Stomach (tissue), 9 donors: ENCODE measurements around the gene RPL12. TPM values are rescaled to one million over a fixed set of nuclear protein-coding genes. Genes with fewer than 3 reads are reported as not detected.
"Not testable (repeated sequence)": the region's sequence is repeated elsewhere in the genome, so short reads cannot be mapped to it uniquely, and the experiment has no call there.

Source experiments
- DNase-seq, 2 donors: peaks; one replicate each; pipeline versions ENCODE4 v3.0.0 to v3.0.0-alpha.2; 2013 to 2019
- H3K27ac ChIP-seq, 5 donors: fragments of 200-600 bp in 4 of 5; sonication (generic) in 4 of 5; one replicate each; pipeline ENCODE4 v1.5.1; 2013 to 2019; ENCODE audit warnings: mild to moderate bottlenecking in 1 of 5, moderate library complexity in 1 of 5
- H3K27me3 ChIP-seq, 3 donors: fragments of 200-600 bp; sonication (generic); one replicate each; pipeline ENCODE4 v1.5.1; 2017 to 2019; ENCODE audit warnings: mixed run types in 1 of 3
- H3K36me3 ChIP-seq, 4 donors: fragments of 200-600 bp; sonication (generic); 1 replicate in 3 of 4; 2 replicates in 1 of 4; pipeline ENCODE4 v1.5.1; 2016 to 2019
- H3K4me1 ChIP-seq, 4 donors: fragments of 200-600 bp; sonication (generic); one replicate each; pipeline ENCODE4 v1.5.1; 2016 to 2019
- H3K4me3 ChIP-seq, 4 donors: fragments of 200-600 bp; sonication (generic) in 3 of 4; one replicate each; pipeline ENCODE4 v1.5.1; 2016 to 2019; ENCODE audit warnings: mild to moderate bottlenecking in 1 of 4
- H3K9me3 ChIP-seq, 4 donors: fragments of 200-600 bp; sonication (generic); one replicate each; pipeline ENCODE4 v1.5.1; 2016 to 2019
- EP300 ChIP-seq: sonication (generic); formaldehyde crosslinking; IDR thresholded peaks from one replicate; pipeline ENCODE4 v1.6.1; 2017; ENCODE audit warnings: antibody characterized with exemption
- POLR2A ChIP-seq, 4 donors: fragments of 450-650 bp; IDR thresholded peaks; one replicate each; pipeline ENCODE4 v1.6.1; 2016; ENCODE audit warnings: antibody characterized with exemption in 4 of 4, control low read depth in 2 of 4, mild to moderate bottlenecking in 1 of 4, moderate library complexity in 1 of 4
- POLR2AphosphoS5 ChIP-seq, 3 donors: sonication (generic); formaldehyde crosslinking; IDR thresholded peaks; one replicate each; pipeline ENCODE4 v1.6.1; 2016; ENCODE audit warnings: antibody characterized with exemption in 3 of 3
- WGBS, 5 donors: extraction: QIAGEN DNeasy Blood & Tissue Kit in 3 of 5; methylation state at CpG; one replicate each; pipeline versions ENCODE4 v1.1.5 to v1.1.7; 2013 to 2018; 5-methylcytosine and 5-hydroxymethylcytosine counted together
- intact Hi-C: fragments of 100-400 bp; cut with DNase I; formaldehyde crosslinking; loops from one replicate; pipeline ENCODE4 v1.15.1; 2023; ENCODE audit warnings: low total_unique reads
- polyA plus RNA-seq, 3 donors: library from polyadenylated mRNA; stranded (reverse); fragments of 200-250 nt; gene quantifications; one replicate each; pipeline ENCODE4 v1.2.3, GENCODE V29; 2013
- total RNA-seq, 5 donors: library from RNA; depleted of rRNA; stranded (reverse); fragments of >200 nt; gene quantifications; one replicate each; pipeline versions ENCODE4 v1.1.0 to v1.2.3, GENCODE V29; 2014 to 2016
- TF ChIP-seq, protein P1 (sequence below), 7 experiments: fragments of 450-650 bp in 4 of 7; fragments of 200-600 bp in 3 of 7; sonication (generic) in 3 of 7; IDR thresholded peaks; one replicate each; pipeline ENCODE4 v1.5.1; 2016 to 2019; ENCODE audit warnings: antibody characterized with exemption in 7 of 7, control low read depth in 2 of 7, mild to moderate bottlenecking in 1 of 7
- donor health status: healthy with polysubstance abuse.
- donor health status: Bipolar disorder and iron deficiency.
- donor health status: healthy.

RPL12 gene
- total and polyA plus RNA-seq, 8 donors = 187 to 4,806 (median 1,566) TPM

DNA sequence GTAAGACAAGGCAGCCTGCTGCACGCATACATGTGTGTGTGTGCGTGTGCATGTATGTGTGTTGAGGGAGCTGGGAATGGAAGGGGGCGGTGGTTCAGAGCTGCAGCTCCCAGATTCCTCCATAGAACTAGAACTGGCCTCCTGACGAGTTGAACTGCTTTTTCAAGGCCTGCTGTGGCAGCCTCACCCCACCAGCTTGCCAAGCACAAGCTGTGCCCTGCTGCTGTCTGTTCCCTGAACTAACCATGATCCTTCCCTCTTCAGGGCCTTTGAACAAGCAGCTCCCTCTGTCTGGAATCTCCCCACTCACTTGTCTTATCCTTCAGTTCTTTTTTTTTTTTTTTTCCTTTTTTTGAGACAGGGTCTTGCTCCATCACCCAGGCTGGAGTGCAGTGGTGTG is 22.7 kb upstream of the RPL12 start:
- Histone ChIP-seq H3K4me3 (no peak overlapping the region), H3K27me3 (no peaks in the 10 kb centered on the region), H3K27ac (no peak overlapping the region), H3K36me3 (peaks cover 23 to 97% (median 79%) of the 10 kb centered on the region in 4 donors), H3K9me3 (no peaks in the 10 kb centered on the region), H3K4me1 (no peaks in the 10 kb centered on the region)
- DNase-seq = no peak
- 60 to 89% (median 86%) methylated on average over 1 to 4 of the region's 4 CpGs for WGBS, 5 donors
- no peak for TF ChIP-seq EP300
- no peak for TF ChIP-seq POLR2A (IDR thresholded peaks at IDR 0.05)
- TF ChIP-seq, protein P1, sequence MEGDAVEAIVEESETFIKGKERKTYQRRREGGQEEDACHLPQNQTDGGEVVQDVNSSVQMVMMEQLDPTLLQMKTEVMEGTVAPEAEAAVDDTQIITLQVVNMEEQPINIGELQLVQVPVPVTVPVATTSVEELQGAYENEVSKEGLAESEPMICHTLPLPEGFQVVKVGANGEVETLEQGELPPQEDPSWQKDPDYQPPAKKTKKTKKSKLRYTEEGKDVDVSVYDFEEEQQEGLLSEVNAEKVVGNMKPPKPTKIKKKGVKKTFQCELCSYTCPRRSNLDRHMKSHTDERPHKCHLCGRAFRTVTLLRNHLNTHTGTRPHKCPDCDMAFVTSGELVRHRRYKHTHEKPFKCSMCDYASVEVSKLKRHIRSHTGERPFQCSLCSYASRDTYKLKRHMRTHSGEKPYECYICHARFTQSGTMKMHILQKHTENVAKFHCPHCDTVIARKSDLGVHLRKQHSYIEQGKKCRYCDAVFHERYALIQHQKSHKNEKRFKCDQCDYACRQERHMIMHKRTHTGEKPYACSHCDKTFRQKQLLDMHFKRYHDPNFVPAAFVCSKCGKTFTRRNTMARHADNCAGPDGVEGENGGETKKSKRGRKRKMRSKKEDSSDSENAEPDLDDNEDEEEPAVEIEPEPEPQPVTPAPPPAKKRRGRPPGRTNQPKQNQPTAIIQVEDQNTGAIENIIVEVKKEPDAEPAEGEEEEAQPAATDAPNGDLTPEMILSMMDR (IDR thresholded peaks at IDR 0.05) = no peak
- no peak for TF ChIP-seq POLR2AphosphoS5 (IDR thresholded peaks at IDR 0.05)
- intact Hi-C loops = no loop called here

DNA sequence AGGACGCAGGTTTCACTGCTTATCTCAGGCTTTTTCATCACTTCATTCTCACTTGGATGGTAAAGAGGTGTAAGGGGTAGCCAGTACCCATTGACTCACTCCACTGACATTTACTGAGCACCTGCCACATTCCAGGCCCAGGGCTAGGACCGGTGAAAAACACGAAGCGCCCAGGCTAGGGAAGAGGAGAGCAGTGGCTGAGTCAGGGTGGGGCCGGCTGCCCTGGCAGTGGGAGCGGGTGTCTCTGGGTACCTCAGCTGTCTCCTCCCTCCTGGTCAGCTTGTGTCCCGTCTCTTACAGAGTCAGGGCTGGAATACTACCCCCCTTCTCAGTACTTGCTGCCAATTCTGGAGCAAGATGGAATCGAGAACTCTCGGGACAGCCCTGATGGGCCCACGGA is 22.3 kb upstream of the RPL12 start:
- WGBS, 5 donors = 84 to 94% (median 93%) methylated on average over 5 to 10 of the region's 10 CpGs
- TF ChIP-seq POLR2A (IDR thresholded peaks at IDR 0.05) (no peak), EP300 (no peak), POLR2AphosphoS5 (IDR thresholded peaks at IDR 0.05) (no peak)
- TF ChIP-seq, protein P1 (IDR thresholded peaks at IDR 0.05) = no peak
- intact Hi-C loops = no loop called here

DNA sequence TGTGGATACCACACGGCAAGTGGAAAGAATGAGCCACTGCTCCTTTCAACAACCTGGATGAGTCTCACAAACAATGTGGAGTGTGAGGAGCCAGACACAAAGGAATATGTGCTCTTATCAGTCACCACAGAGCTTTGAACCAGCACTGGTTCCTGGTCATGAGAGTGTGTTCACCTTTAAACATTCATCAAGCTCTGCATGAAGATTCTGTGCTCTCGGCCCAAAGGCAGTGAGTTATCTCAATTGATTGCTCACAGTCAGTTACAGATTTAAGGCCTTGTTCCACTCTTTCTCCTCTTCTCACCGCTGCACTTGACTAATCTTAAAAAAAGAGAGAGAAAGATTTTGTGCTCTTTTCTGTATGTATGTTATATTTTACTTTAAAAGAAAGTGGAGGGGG is 19.5 kb upstream of the RPL12 start:
- Histone ChIP-seq H3K4me1 (peaks cover 0 to 6% (median 3%) of the 10 kb centered on the region in 4 donors), H3K27ac (no peak overlapping the region), H3K27me3 (no peaks in the 10 kb centered on the region), H3K36me3 (peaks cover 19 to 92% (median 76%) of the 10 kb centered on the region in 4 donors), H3K4me3 (no peak overlapping the region), H3K9me3 (no peaks in the 10 kb centered on the region)
- DNase-seq = no peak
- TF ChIP-seq, protein P1 (IDR thresholded peaks at IDR 0.05) = no peak
- no peak for TF ChIP-seq POLR2A (IDR thresholded peaks at IDR 0.05)
- TF ChIP-seq POLR2AphosphoS5 (IDR thresholded peaks at IDR 0.05) = no peak
- TF ChIP-seq EP300 = no peak
- WGBS, 5 donors = 83 to 95% (median 87%) methylated on average over 3 of the region's 3 CpGs
- intact Hi-C loops = no loop called here

More for the DNA sequence above, 22.3 kb upstream of the RPL12 start:
- Histone ChIP-seq H3K9me3 (no peaks in the 10 kb centered on the region), H3K27ac (no peak overlapping the region), H3K27me3 (no peaks in the 10 kb centered on the region), H3K36me3 (peaks cover 19 to 96% (median 79%) of the 10 kb centered on the region in 4 donors), H3K4me1 (no peaks in the 10 kb centered on the region), H3K4me3 (no peak overlapping the region)
- DNase-seq = no peak

DNA sequence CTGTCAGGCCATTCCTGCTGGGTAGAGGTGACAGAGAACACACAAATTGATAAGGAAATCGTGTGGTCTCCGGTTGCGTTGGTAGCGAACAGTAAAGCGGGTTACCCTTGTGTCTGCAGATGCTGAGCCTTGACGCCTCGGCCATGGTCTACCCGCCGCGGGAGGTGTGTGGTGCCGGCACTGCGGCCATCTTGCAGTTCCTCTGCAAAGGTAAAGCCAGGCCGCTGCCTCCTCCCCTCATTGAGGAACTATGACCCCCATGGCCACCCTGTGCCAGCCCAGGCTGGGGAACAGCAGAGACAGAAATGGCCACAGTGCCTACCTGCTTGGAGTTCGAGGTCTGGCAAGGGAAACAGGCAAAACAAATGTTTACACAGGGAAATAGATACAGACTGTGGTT is 16.4 kb upstream of the RPL12 start:
- intact Hi-C loops = no loop called here
- WGBS, 5 donors = 86 to 91% (median 88%) methylated on average over 14 of the region's 14 CpGs
- H3K36me3 ChIP-seq = peaks cover 11 to 92% (median 76%) of the 10 kb centered on the region in 4 donors
- peaks cover 0 to 6% (median 3%) of the 10 kb centered on the region in 4 donors for H3K4me1 ChIP-seq
- no peaks in the 10 kb centered on the region for H3K9me3 ChIP-seq
- no peak overlapping the region for H3K4me3 ChIP-seq
- TF ChIP-seq, protein P1 (IDR thresholded peaks at IDR 0.05) = no peak
- TF ChIP-seq POLR2A (IDR thresholded peaks at IDR 0.05) (no peak), EP300 (no peak), POLR2AphosphoS5 (IDR thresholded peaks at IDR 0.05) (no peak)
- no peak for DNase-seq
- no peak overlapping the region for H3K27ac ChIP-seq
- no peaks in the 10 kb centered on the region for H3K27me3 ChIP-seq

DNA sequence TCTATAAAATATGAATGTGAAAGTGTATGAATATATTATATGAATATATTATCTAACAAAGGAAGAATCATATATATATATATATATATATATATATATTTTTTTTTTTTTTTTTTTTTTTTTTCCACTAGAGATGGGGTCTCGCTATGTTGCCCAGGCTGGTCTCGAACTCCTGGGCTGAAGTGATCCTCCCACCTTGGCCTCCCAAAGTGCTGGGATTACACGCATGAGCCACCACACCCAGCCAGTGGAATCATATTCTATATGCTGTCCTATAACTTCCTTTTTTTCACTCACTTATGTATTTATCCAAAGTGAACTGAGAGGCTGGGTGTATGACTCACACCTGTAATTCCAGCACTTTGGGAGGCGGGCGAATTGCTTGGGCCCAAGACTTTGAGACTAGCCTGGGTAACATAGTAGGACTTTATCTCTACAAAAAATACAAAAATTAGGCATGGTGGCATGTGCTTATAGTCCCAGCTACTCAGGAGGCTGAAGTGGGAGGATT is 15.3 kb upstream of the RPL12 start:
- H3K4me3 ChIP-seq, intact Hi-C loops, H3K4me1 ChIP-seq, DNase-seq, H3K9me3 ChIP-seq, H3K27me3 ChIP-seq, H3K27ac ChIP-seq: not testable (repeated sequence)
- peaks cover 23 to 94% (median 83%) of the 10 kb centered on the region in 4 donors for H3K36me3 ChIP-seq
- WGBS, 5 donors = 90 to 98% (median 97%) methylated on average over 5 of the region's 5 CpGs
